GM19395 (cell line): ENCODE measurements around the gene HEATR5A.
A peak's percentile ranks its signal among the peaks of the same experiment; 100 is the strongest.

Source experiments
- ATAC-seq: cut with Tn5 transposase; IDR thresholded peaks from one replicate; pipeline ENCODE4 v1.9.1; 2021; ENCODE audit warnings: mild to moderate bottlenecking, moderate library complexity; ENCODE audit not compliant: unreplicated experiment

Gene HEATR5A

GRCh38 chr14:31428011-31428410 is 7.7 kb upstream of the HEATR5A start:
- no peak for ATAC-seq

GRCh38 chr14:31426663-31427062 is 6.3 kb upstream of the HEATR5A start:
- no peak for ATAC-seq

- no peak for ATAC-seq
Measured at GRCh38 chr14:31425905-31426304, 5.6 kb upstream of the HEATR5A start.

GRCh38 chr14:31421200-31421599 is 850 bp upstream of the HEATR5A start:
- ATAC-seq: no peak

GRCh38 chr14:31419967-31420318 is 407 bp downstream of the HEATR5A start:
- ATAC-seq: peak; percentile 27

GRCh38 chr14:31419179-31419966 is 977 bp downstream of the HEATR5A start:
- ATAC-seq: no peak

GRCh38 chr14:31418440-31418839 is 1.9 kb downstream of the HEATR5A start:
- ATAC-seq: no peak

- no peak for ATAC-seq
Measured at GRCh38 chr14:31414190-31414833, 6.0 kb downstream of the HEATR5A start.

GRCh38 chr14:31411218-31411727 is 9.1 kb downstream of the HEATR5A start:
- ATAC-seq: no peak

- ATAC-seq: no peak
Measured at GRCh38 chr14:31410048-31410650, 10.2 kb downstream of the HEATR5A start.

GRCh38 chr14:31408421-31408820 is 11.9 kb downstream of the HEATR5A start:
- ATAC-seq: no peak

GRCh38 chr14:31405599-31406232 is 14.6 kb downstream of the HEATR5A start:
- no peak for ATAC-seq

- ATAC-seq: no peak
Measured at GRCh38 chr14:31405106-31405505, 15.2 kb downstream of the HEATR5A start.

GRCh38 chr14:31403707-31404106 is 16.6 kb downstream of the HEATR5A start:
- no peak for ATAC-seq

GRCh38 chr14:31402764-31403439 is 17.4 kb downstream of the HEATR5A start:
- ATAC-seq: no peak

GRCh38 chr14:31401369-31401932 is 18.9 kb downstream of the HEATR5A start:
- no peak for ATAC-seq

- peak; percentile 50 for ATAC-seq
Measured at GRCh38 chr14:31400031-31400638, 20.2 kb downstream of the HEATR5A start.

- ATAC-seq: no peak
Measured at GRCh38 chr14:31395572-31396205, 24.7 kb downstream of the HEATR5A start.

GRCh38 chr14:31395119-31395518 is 25.2 kb downstream of the HEATR5A start:
- no peak for ATAC-seq
